HG03066 (cell line): ENCODE results near the gene RRAS2.
"Not testable (repeated sequence)": the region's sequence is repeated elsewhere in the genome, so short reads cannot be mapped to it uniquely, and the experiment has no call there.

ENCODE experiments used
- ATAC-seq: cut with Tn5 transposase; IDR thresholded peaks from one replicate; pipeline ENCODE4 v1.9.1; 2021; ENCODE audit warnings: low read depth; ENCODE audit not compliant: unreplicated experiment

Gene RRAS2

DNA sequence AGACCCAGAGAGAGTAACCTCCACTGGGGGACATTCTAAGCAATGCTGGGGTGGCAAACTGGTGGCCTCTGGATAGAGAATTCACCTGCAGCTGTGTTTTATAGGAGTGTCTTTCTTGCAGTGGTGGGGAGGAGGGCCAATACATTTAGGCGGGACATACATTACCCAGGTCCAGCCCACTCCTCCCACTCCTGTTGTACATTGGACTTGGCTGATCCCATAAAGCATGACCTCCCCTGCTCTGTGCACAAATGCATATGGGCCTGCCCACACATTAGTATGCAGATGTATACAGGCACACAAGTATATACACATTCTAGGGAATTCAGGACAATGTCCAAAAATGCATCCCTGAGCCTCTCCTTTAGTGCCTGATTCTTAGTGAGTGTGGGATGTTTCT is 99.1 kb downstream of the RRAS2 start:
- no peak for ATAC-seq

DNA sequence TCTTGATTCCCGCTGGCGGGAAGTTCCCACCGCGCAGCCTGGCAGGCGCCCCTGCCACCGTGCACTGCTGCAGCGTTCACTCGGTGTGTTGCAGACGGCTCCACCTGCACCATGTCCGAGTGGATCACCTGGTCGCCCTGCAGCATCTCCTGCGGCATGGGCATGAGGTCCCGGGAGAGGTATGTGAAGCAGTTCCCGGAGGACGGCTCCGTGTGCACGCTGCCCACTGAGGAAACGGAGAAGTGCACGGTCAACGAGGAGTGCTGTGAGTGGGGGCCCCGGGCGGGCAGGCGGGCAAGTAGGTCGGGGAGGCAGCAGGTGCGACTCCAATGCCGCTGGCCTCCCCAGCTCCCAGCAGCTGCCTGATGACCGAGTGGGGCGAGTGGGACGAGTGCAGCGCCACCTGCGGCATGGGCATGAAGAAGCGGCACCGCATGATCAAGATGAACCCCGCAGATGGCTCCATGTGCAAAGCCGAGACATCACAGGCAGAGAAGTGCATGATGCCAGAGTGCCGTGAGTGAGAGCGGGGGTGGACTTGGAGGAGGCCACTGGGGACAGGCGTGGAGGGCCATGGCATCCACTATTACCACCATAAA is 99.7 kb downstream of the RRAS2 start:
- no peak for ATAC-seq

DNA sequence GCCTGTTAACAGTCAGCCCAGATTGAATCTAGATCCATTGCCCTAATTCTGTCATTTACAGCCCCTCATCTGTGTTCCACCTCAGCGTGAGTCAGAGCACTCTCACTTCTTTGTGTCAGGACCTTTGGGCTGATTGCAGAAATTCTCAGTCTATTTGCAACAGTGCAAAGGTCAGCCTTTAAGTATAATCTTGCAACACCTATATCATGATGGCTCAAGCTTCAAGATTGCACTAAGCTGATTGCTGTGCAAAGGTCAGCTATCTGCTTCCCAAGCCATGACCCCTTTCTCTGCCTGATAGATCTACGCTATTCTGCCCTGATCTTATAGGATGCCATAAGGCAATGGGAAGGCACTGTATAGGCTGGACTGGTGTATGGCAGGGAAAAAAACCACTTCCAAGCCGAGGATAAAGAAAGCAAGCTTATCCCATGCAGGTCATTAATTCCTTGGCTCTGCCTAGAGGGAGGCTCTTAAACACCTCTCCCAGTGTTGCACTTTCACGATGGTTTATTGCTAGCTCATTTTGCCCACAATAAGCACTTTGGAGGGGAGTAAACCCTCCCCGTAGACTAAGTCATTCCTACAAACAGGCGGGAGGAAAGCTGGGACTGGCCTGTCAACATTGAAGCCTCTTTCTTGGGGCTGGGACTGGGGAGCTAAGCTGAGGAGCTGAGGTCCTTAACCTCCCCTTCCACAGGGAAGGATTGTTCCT is 100.6 kb downstream of the RRAS2 start:
- no peak for ATAC-seq

- no peak for ATAC-seq
These were observed 103.8 kb downstream of the RRAS2 start for GRCh38 chr11:14255238-14255534.

DNA sequence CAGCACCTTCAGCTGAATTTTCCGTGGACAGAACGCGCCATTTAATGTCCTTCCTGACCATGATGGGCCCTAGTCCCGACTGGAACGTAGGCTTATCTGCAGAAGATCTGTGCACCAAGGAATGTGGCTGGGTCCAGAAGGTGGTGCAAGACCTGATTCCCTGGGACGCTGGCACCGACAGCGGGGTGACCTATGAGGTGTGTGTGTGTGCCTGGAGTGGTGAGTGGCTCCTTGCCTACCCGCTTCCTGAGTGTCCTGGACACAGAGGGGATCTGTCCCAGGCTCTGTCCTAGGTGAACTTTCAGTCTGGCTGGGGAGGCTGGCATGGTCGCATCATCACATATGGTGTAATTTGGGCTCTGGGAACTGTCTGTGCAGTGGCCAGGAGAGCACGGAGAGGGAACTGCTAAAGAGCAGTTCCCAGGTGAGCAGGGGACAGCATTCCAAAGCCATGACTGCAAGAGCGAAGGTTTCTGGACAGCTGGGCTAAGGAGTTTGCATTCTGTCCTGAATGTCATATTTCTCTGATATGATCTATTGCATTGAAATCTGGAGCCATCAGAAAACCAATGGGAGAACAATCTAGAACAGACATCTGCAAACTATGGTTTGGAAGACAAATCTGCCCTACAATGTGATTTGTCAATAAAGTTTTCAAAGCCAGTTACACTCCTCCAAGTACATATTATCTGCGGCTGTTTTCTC is 104.3 kb downstream of the RRAS2 start:
- no peak for ATAC-seq

- no peak for ATAC-seq
These were observed 105.1 kb downstream of the RRAS2 start for GRCh38 chr11:14253840-14254239.

DNA sequence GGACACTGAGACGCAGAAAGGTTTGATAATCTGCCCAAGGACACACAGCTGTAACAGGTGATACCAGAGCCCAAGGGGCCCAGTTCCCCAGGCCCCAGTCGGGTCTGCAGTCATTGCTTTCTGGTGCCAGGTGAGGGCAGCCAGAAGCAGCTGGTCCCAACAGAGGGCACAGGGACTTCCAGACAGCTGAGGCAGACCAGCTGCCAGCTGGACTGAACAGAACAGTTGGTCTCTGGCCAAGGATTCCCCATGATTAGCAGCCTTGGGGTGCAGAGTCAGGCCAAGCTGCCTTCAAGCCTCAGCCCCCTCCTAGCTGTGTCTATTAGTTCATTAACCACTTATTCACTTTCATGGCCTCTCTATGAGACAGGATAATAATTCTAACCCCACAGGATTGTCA is 105.6 kb downstream of the RRAS2 start:
- no peak for ATAC-seq

DNA sequence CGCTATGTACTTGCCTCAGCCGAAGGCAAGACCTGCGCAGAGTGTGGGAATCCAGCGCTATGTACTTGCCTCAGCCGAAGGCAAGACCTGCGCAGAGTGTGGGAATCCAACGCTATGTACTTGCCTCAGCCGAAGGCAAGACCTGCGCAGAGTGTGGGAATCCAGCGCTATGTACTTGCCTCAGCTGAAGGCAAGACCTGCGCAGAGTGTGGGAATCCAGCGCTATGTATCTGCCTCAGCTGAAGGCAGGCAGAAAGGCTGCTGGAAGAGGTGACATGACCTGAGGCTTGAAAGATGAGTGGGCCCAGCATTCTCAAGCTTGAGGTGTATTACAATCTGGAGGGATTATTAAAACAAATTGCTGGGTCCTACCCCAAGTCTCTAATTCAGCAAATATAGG is 106.5 kb downstream of the RRAS2 start:
- not testable (repeated sequence) for ATAC-seq

GRCh38 chr11:14251754-14252153 is 107.2 kb downstream of the RRAS2 start:
- no peak for ATAC-seq

GRCh38 chr11:14249121-14249963 is 109.6 kb downstream of the RRAS2 start:
- peak; percentile 46 for ATAC-seq

DNA sequence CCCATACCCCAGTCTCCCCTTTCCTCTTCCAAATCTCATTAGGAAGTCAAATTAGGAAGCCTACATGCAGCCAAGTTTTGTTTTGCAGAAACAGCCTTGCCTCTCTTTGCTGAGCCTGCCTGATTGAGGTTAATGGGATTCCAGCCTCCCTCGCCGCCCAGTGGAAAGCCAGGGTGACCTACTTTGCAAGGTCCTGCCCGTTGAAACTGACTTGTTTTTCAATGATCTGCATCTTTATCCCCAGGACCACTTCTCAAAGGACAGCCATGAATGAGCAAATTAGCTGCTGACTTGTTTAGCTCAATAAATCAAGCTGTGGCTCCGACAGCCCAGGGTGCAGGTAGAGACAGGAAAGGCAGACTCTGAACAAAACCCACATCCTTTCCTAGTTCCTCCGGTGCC is 110.4 kb downstream of the RRAS2 start:
- ATAC-seq, result no peak

GRCh38 chr11:14245444-14245843 is 113.5 kb downstream of the RRAS2 start:
- no peak for ATAC-seq

- ATAC-seq, result no peak
These were observed 114.1 kb downstream of the RRAS2 start for GRCh38 chr11:14244926-14245325.

DNA sequence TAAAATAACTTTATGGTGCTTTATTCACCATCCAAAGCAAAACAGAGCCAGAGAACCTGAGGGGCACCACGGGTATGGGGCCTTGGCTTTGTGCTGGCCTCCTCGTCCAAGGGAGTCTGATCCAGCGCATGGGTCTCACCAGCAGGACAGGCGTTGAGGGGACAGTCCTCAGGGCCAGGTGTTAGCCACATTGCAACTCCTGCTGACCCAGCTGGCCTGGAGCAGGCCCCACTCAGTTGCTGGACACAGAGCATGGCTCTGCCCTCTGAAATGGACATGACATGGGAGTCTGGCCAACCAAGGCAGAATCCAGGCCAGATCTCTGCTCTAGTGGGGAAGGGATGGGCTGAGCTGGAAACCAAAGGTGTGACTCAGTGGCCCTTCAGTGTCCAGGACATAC is 116.2 kb downstream of the RRAS2 start:
- ATAC-seq, result no peak

DNA sequence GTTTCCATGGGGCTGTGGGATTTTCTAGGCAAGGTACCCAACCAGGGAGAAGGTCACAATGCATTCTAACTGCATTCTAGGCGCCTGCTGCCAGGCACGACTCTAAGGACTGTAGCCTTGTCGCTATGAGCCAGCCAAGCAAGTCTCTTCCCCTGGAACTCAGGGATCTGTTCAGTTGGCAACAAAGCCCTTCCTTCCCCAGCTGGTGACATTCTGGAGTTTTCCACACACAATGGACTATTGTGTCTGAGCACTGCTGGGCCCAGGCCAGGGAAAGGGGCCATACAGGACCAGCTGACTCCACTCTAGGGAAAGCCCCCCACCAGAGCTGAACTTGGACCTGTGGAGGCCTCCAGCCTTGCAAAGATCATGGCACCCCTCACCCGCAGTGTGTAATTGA is 116.8 kb downstream of the RRAS2 start:
- ATAC-seq, result no peak

DNA sequence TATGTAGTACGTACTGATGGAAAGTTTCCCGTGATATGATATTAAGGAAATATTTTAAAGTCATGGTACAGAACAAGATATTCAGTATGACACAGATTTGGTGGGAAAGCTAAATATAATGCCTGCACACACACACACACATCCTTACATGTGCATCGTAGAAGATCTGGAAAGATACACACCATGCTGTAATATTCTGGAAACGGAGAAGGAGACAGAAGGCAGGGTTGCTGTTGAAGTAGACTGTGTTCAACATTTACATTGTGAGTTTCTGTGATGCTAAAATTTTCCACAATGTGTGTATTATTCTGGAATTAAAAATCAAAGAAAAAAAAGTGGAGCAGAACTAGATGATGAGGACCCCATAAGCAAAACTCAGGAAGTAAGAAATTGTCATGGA is 118.0 kb downstream of the RRAS2 start:
- no peak for ATAC-seq

DNA sequence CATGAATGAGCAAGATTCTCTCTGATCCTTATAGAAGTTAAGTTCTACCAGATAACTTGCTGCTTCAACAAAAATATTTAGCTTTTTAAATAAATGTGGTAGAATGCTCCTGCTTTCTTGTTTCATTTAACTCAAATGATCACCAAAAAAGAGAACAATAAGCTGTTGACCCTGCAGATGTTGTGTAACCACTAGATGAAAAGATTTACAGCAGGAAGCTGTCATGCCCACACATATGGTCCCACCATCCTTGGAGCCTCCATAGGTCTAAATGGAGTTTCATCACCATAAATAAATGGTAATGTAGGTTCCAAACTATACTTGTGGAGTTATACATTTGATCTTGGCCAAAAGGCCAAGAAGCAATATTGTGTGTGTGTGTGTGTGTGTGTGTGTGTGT is 118.8 kb downstream of the RRAS2 start:
- ATAC-seq, result no peak

DNA sequence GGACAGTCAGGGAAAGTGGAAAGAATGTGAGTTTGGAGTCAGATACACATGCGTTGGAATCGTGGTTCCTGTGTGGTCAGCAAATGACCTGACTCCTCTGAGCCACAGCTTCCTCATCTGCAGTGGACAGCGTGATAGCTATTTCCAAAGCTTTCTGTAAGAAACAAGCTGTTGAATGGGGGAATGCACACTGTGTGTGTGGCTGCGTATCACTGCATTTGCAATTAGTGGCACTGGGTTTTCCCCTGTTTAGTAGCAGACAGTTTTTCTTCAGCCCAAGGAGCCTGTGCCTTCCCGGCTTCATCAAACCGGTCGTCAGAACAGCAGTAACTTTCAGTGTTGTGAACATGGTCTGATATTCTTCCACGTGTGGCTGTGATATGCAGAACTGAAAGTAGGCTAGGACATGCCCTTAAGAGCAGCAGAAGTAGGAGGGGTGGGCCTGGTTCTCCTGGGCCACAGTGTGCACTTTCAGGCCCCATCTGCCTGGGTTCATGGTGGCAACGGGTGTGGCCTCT is 121.5 kb downstream of the RRAS2 start:
- ATAC-seq, result peak; percentile 95

DNA sequence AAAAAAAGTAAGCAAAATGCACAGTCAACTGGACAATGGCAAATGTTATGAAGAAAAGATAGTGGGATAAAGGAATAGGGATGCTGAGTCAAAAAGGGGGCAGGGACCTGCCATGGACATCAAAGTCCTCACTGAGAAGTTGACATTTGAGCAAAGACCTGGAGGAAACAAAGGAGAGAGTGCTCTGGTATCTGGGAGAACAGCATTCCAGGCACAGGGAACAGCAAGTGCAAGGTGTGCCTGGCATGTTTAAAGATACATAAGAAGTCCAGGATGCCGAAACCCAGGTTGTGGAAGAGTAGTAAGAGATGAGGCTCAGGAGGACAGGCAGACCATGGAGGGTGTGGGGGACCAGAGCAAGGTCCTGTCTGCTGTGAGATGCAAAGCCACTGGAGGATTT is 123.3 kb downstream of the RRAS2 start:
- ATAC-seq, result no peak

DNA sequence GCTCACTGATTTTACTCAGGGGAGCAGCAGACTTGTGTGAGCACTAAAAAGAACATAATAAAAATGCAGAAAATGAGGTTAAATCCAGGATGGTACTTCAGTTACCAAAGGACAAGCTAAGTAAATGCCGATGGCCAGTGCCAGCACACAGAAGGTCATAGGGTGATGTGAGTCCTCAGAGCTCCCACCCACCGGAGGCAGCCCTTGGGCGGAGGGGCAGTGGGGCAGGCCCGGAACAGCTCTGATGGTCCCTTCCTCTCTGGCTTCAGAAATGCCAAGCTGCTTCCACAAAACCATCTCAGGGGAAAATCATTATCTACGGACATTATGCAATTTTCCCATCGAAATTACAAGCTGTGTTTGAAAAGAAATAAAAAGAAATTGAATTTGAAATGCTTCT is 124.5 kb downstream of the RRAS2 start:
- ATAC-seq, result no peak

- ATAC-seq, result no peak
These were observed 126.3 kb downstream of the RRAS2 start for GRCh38 chr11:14232652-14233051.
